HepG2 (cell line): ENCODE data around the gene OR6S1. TPM values are rescaled to one million over a fixed set of nuclear protein-coding genes. Genes with fewer than 3 reads are reported as not detected.
A peak's percentile ranks its signal among the peaks of the same experiment; 100 is the strongest.

ENCODE experiments used
- ATF1 ChIP-seq: IDR thresholded peaks from 2 replicates; pipeline ENCODE4 v1.6.1; 2016; ENCODE audit warnings: mild to moderate bottlenecking, control low read depth
- DMAP1 ChIP-seq: IDR thresholded peaks from 2 replicates; pipeline ENCODE4 v1.6.1; 2016
- ELF3 ChIP-seq: IDR thresholded peaks from 2 replicates; pipeline ENCODE4 v1.6.1; 2016; ENCODE audit warnings: missing genetic modification reagents, missing compliant biosample characterization
- FOSL2 ChIP-seq: sonication (generic); formaldehyde crosslinking; IDR thresholded peaks from 2 replicates; pipeline ENCODE4 v1.4.0; 2020; ENCODE audit warnings: missing genetic modification reagents
- HNF4G ChIP-seq, 2 experiments: sonication (generic) in 1 of 2; formaldehyde crosslinking in 1 of 2; IDR thresholded peaks; 2 replicates each; pipeline versions ENCODE4 v1.4.0 to v1.6.1; 2011 to 2020; ENCODE audit warnings: borderline replicate concordance in 2 of 2, low read depth in 2 of 2, mild to moderate bottlenecking in 2 of 2, low read length in 1 of 2, missing genetic modification reagents in 1 of 2, moderate library complexity in 1 of 2
- HOXA5 ChIP-seq: sonication (generic); formaldehyde crosslinking; IDR thresholded peaks from 2 replicates; pipeline ENCODE4 v1.4.0; 2020; ENCODE audit warnings: missing genetic modification reagents
- JUN ChIP-seq: sonication (generic); formaldehyde crosslinking; IDR thresholded peaks from 2 replicates; pipeline ENCODE4 v1.4.0; 2020; ENCODE audit warnings: mild to moderate bottlenecking, missing genetic modification reagents
- RFXANK ChIP-seq: IDR thresholded peaks from 2 replicates; pipeline ENCODE4 v1.6.1; 2016
- SIN3A ChIP-seq: IDR thresholded peaks from 2 replicates; pipeline ENCODE4 v1.6.1; 2011; ENCODE audit warnings: low read depth, mild to moderate bottlenecking, control low read depth, low read length, borderline replicate concordance
- SIX4 ChIP-seq: sonication (generic); formaldehyde crosslinking; IDR thresholded peaks from 2 replicates; pipeline ENCODE4 v1.4.0; 2020; ENCODE audit warnings: missing genetic modification reagents
- SOX13 ChIP-seq, 3 experiments: fragments of 450-650 bp in 1 of 3; sonication (generic) in 1 of 3; formaldehyde crosslinking in 1 of 3; IDR thresholded peaks in 2 of 3; conservative IDR thresholded peaks in 1 of 3; 2 replicates each; pipeline versions ENCODE4 v1.5.0 to v1.6.1; 2016 to 2020; ENCODE audit warnings: antibody characterized with exemption in 1 of 3, mild to moderate bottlenecking in 1 of 3, missing compliant biosample characterization in 1 of 3, missing genetic modification reagents in 1 of 3, moderate library complexity in 1 of 3
- SRSF9 ChIP-seq: fragments of 200-400 bp; formaldehyde crosslinking; IDR thresholded peaks from 2 replicates; pipeline ENCODE4 v1.6.1; 2018; ENCODE audit warnings: borderline replicate concordance, mild to moderate bottlenecking, low read depth, low read length; ENCODE audit not compliant: insufficient read depth, poor library complexity, severe bottlenecking
- TFAP4 ChIP-seq: sonication (generic); IDR thresholded peaks from 2 replicates; pipeline ENCODE4 v1.6.1; 2016; ENCODE audit warnings: low read depth, borderline replicate concordance
- ZFP91 ChIP-seq: sonication (generic); formaldehyde crosslinking; IDR thresholded peaks from 2 replicates; pipeline ENCODE4 v1.9.0; 2022; ENCODE audit warnings: missing genetic modification reagents, mild to moderate bottlenecking, borderline replicate concordance
- ZNF207 ChIP-seq: fragments of 450-650 bp; IDR thresholded peaks from 2 replicates; pipeline ENCODE4 v1.6.1; 2016; ENCODE audit warnings: antibody characterized with exemption, borderline replicate concordance
- ZNF564 ChIP-seq: sonication (generic); formaldehyde crosslinking; IDR thresholded peaks from 2 replicates; pipeline ENCODE4 v1.8.1; 2023; ENCODE audit warnings: mild to moderate bottlenecking, missing genetic modification reagents
- ZNF691 ChIP-seq: sonication (generic); formaldehyde crosslinking; IDR thresholded peaks from 2 replicates; pipeline ENCODE4 v1.4.0; 2020; ENCODE audit warnings: missing genetic modification reagents, low read depth, mild to moderate bottlenecking, borderline replicate concordance
- ZNF883 ChIP-seq: sonication (generic); formaldehyde crosslinking; IDR thresholded peaks from 2 replicates; pipeline ENCODE4 v1.5.1; 2020; ENCODE audit warnings: mild to moderate bottlenecking, missing genetic modification reagents; ENCODE audit errors: not compliant biosample characterization
- ZNF891 ChIP-seq: sonication (generic); formaldehyde crosslinking; IDR thresholded peaks from 2 replicates; pipeline ENCODE4 v1.5.0; 2020; ENCODE audit warnings: mild to moderate bottlenecking, missing genetic modification reagents
- ZSCAN12 ChIP-seq: sonication (generic); formaldehyde crosslinking; IDR thresholded peaks from 2 replicates; pipeline ENCODE4 v1.9.0; 2021; ENCODE audit warnings: mild to moderate bottlenecking, missing genetic modification reagents
- polyA plus RNA-seq, 8 experiments: library from polyadenylated mRNA; depleted of rRNA in 3 of 8; stranded (reverse) in 7 of 8; unstranded in 1 of 8; fragments of >200 nt; fragmentation: Illumina TruSeq in 4 of 8; extraction: Trizol in 4 of 8; gene quantifications; 2 replicates each; pipeline versions ENCODE4 v1.2.1 to v1.2.3, GENCODE V29; 2011 to 2016; ENCODE audit warnings: low read depth in 4 of 8, missing spikeins in 1 of 8, mixed read lengths in 1 of 8; ENCODE audit not compliant: insufficient read depth in 1 of 8
- total RNA-seq, 5 experiments: library from RNA; depleted of rRNA; stranded (reverse); fragments of >200 nt; fragmentation: Illumina TruSeq; extraction: Trizol; gene quantifications; 2 replicates each; pipeline ENCODE4 v1.2.3, GENCODE V29; 2016; ENCODE audit warnings: low read depth in 1 of 5
- TF ChIP-seq, protein P1 (sequence below): IDR thresholded peaks from 2 replicates; pipeline ENCODE4 v1.6.1; 2016
- TF ChIP-seq, protein P2 (sequence below): sonication (generic); formaldehyde crosslinking; IDR thresholded peaks from 2 replicates; pipeline ENCODE4 v1.4.0; 2020; ENCODE audit warnings: missing genetic modification reagents

OR6S1 gene
- total and polyA plus RNA-seq, 2 of the 13 experiments (the other 11 are each of a cell fraction or from before 2014, with no cell fraction given), result 0.09 TPM; not detected in 1

GRCh38 chr14:20662968-20663732 is 21.7 kb upstream of the OR6S1 start (continued):
- TF ChIP-seq ZNF691 (CRISPR knock-in tag) (peak; percentile 28; the same call in 1 of the 2 replicates), ZNF891 (CRISPR knock-in tag) (no peak), ELF3 (CRISPR knock-in tag) (peak; percentile 33; the same call in 1 of the 2 replicates), ZNF883 (CRISPR knock-in tag) (peak; percentile 46), ZNF207 (no peak), DMAP1 (CRISPR knock-in tag) (no peak), HNF4G (IDR thresholded peaks at IDR 0.05; ENCODE audit: borderline replicate concordance, low read depth, low read length) (no peak), HNF4G (CRISPR knock-in tag; IDR thresholded peaks at IDR 0.05; ENCODE audit: borderline replicate concordance, low read depth) (no peak), ZSCAN12 (CRISPR knock-in tag) (no peak), ZNF564 (CRISPR knock-in tag) (no peak), RFXANK (CRISPR knock-in tag) (no peak), SRSF9 (no peak), ZFP91 (peak; percentile 57; the same call in 1 of the 2 replicates), ATF1 (no peak), FOSL2 (no peak), SIX4 (peak; percentile 34; the same call in 1 of the 2 replicates), TFAP4 (peak; percentile 78), JUN (CRISPR knock-in tag) (no peak), SIN3A (no peak), SOX13 (IDR thresholded peaks at IDR 0.05) (no peak), SOX13 (CRISPR knock-in tag; conservative IDR thresholded peaks at IDR 0.05 in 1 of 2, IDR thresholded peaks at IDR 0.05 in 1 of 2) (no peak; a peak in 1 of 4 replicates), HOXA5 (CRISPR knock-in tag) (peak; percentile 80; the same call in 1 of the 2 replicates)
- TF ChIP-seq, protein P1, sequence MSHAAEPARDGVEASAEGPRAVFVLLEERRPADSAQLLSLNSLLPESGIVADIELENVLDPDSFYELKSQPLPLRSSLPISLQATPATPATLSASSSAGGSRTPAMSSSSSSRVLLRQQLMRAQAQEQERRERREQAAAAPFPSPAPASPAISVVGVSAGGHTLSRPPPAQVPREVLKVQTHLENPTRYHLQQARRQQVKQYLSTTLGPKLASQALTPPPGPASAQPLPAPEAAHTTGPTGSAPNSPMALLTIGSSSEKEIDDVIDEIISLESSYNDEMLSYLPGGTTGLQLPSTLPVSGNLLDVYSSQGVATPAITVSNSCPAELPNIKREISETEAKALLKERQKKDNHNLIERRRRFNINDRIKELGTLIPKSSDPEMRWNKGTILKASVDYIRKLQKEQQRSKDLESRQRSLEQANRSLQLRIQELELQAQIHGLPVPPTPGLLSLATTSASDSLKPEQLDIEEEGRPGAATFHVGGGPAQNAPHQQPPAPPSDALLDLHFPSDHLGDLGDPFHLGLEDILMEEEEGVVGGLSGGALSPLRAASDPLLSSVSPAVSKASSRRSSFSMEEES, result 0 out of 2 replicates have a peak, but pooled peaks have one; percentile 28
- TF ChIP-seq, protein P2, sequence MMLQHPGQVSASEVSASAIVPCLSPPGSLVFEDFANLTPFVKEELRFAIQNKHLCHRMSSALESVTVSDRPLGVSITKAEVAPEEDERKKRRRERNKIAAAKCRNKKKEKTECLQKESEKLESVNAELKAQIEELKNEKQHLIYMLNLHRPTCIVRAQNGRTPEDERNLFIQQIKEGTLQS (CRISPR knock-in tag), result peak; percentile 31; the same call in 1 of the 2 replicates
